NT2/D1 (cell line): ENCODE measurements around the gene PIGT.

Experiments used
- YY1 ChIP-seq: IDR thresholded peaks from 2 replicates; pipeline ENCODE4 v1.6.1; 2011; ENCODE audit not compliant: insufficient read length, insufficient read depth
- ZNF274 ChIP-seq: IDR thresholded peaks from 2 replicates; pipeline ENCODE4 v1.6.1; 2011; ENCODE audit warnings: mild to moderate bottlenecking, low read depth, low read length

GRCh38 chr20:45440891-45441685, 25.1 kb downstream of the PIGT start:
- TF ChIP-seq YY1 (no peak), ZNF274 (no peak)
